H1 (cell line): ENCODE data around the gene GLMP. TPM values are rescaled to one million over a fixed set of nuclear protein-coding genes. Genes with fewer than 3 reads are reported as not detected.

ENCODE experiments used
- CTCF ChIA-PET: fragments of 300-600 bp; sonication (Branson Sonifier 250); formaldehyde crosslinking; loops from one replicate; lab custom pipeline; 2021; ENCODE audit not compliant: partially characterized antibody; lab: Charles Lee
- POLR2A ChIA-PET: fragments of 300-600 bp; sonication (Branson Sonifier 250); formaldehyde crosslinking; loops from one replicate; lab custom pipeline; 2021; ENCODE audit warnings: inconsistent platforms; ENCODE audit not compliant: partially characterized antibody; lab: Charles Lee
- DNase-seq, 2 experiments: peaks; one replicate each; pipeline versions ENCODE4 v3.0.0 to v3.0.0-alpha.2; 2010 to 2022; ENCODE audit warnings: low spot score in 2 of 2, low read depth in 1 of 2, mixed read lengths in 1 of 2
- FAIRE-seq: peaks from 2 replicates; lab custom pipeline; 2011; peaks lifted over from hg19 to GRCh38; lab: Jason Lieb, UNC
- H2AFZ ChIP-seq: 2 replicates; pipeline ENCODE4 v1.8.1; 2012; ENCODE audit warnings: low read length, inconsistent platforms
- H2AK5ac ChIP-seq: 2 replicates; pipeline ENCODE4 v1.6.1; 2013; ENCODE audit warnings: low read depth, low read length
- H2BK120ac ChIP-seq: replicated peaks from 2 replicates; pipeline ENCODE3; 2013; ENCODE audit warnings: low read depth, low read length, inconsistent platforms
- H2BK12ac ChIP-seq: 2 replicates; pipeline ENCODE4 v1.6.1; 2013; ENCODE audit warnings: low read depth, low read length
- H2BK15ac ChIP-seq: 2 replicates; pipeline ENCODE4 v1.6.1; 2013; ENCODE audit warnings: low read length
- H2BK20ac ChIP-seq: 2 replicates; pipeline ENCODE4 v1.6.1; 2013; ENCODE audit warnings: low read length
- H2BK5ac ChIP-seq: 2 replicates; pipeline ENCODE4 v1.6.1; 2013; ENCODE audit warnings: low read depth, low read length
- H3K14ac ChIP-seq: 2 replicates; pipeline ENCODE4 v1.6.1; 2013; ENCODE audit warnings: inconsistent platforms; ENCODE audit not compliant: insufficient read length
- H3K18ac ChIP-seq: 2 replicates; pipeline ENCODE4 v1.6.1; 2013; ENCODE audit warnings: low read length; ENCODE audit errors: extremely low read depth
- H3K23ac ChIP-seq: 2 replicates; pipeline ENCODE4 v1.6.1; 2013; ENCODE audit warnings: inconsistent platforms; ENCODE audit not compliant: insufficient read length
- H3K23me2 ChIP-seq: 2 replicates; pipeline ENCODE4 v1.6.1; 2013; ENCODE audit warnings: low read depth, low read length
- H3K27ac ChIP-seq: 2 replicates; pipeline ENCODE4 v1.6.1; 2011; ENCODE audit warnings: low read depth, low read length, inconsistent platforms
- H3K27me3 ChIP-seq, 4 experiments: replicated peaks in 1 of 4; 1 replicate in 1 of 4; 2 replicates in 3 of 4; pipeline versions ENCODE4 v1.6.1 to v1.8.1; 2011 to 2013; ENCODE audit warnings: low read length in 3 of 4, mild to moderate bottlenecking in 3 of 4, inconsistent platforms in 2 of 4, mixed read lengths in 2 of 4, moderate library complexity in 1 of 4; ENCODE audit not compliant: control insufficient read depth in 3 of 4, insufficient read depth in 3 of 4; ENCODE audit errors: extremely low read depth in 1 of 4
- H3K36me3 ChIP-seq, 4 experiments: 2 replicates each; pipeline versions ENCODE4 v1.6.1 to v1.8.1; 2011 to 2013; ENCODE audit warnings: mild to moderate bottlenecking in 4 of 4, low read length in 3 of 4, moderate library complexity in 2 of 4, control low read depth in 1 of 4, inconsistent platforms in 1 of 4; ENCODE audit not compliant: insufficient read depth in 4 of 4, control insufficient read depth in 2 of 4
- H3K4ac ChIP-seq: replicated peaks from 2 replicates; pipeline ENCODE3; 2013; ENCODE audit warnings: low read length, low read depth, mixed read lengths, inconsistent platforms; ENCODE audit not compliant: insufficient read length
- H3K4me1 ChIP-seq, 4 experiments: replicated peaks in 1 of 4; 1 replicate in 1 of 4; 2 replicates in 3 of 4; pipeline versions ENCODE4 v1.6.1 to v1.8.1; 2011 to 2013; ENCODE audit warnings: low read length in 3 of 4, inconsistent platforms in 2 of 4, mixed read lengths in 1 of 4; ENCODE audit not compliant: insufficient read depth in 4 of 4, control insufficient read depth in 3 of 4
- H3K4me2 ChIP-seq, 2 experiments: 2 replicates each; pipeline versions ENCODE4 v1.6.1 to v1.8.1; 2011 to 2013; ENCODE audit warnings: low read depth in 2 of 2, low read length in 2 of 2, control low read depth in 1 of 2, inconsistent platforms in 1 of 2, mild to moderate bottlenecking in 1 of 2; ENCODE audit not compliant: insufficient read depth in 1 of 2
- H3K4me3 ChIP-seq, 4 experiments: fragments of 200-600, 300-600 bp in 1 of 4; sonication (generic), shearing (Covaris generic), sonication (Bioruptor Twin) in 1 of 4; 2 replicates each; pipeline versions ENCODE4 v1.5.1 to v1.8.1; 2011 to 2016; ENCODE audit warnings: low read length in 4 of 4, low read depth in 3 of 4, control low read depth in 2 of 4, inconsistent platforms in 2 of 4, mild to moderate bottlenecking in 2 of 4, mixed read lengths in 1 of 4, moderate library complexity in 1 of 4; ENCODE audit not compliant: insufficient read depth in 2 of 4; ENCODE audit errors: extremely low read depth in 1 of 4
- H3K56ac ChIP-seq: replicated peaks from 2 replicates; pipeline ENCODE3; 2013; ENCODE audit warnings: low read depth, mild to moderate bottlenecking, mixed read lengths, low read length, inconsistent platforms; ENCODE audit not compliant: insufficient read length
- H3K79me1 ChIP-seq: 2 replicates; pipeline ENCODE4 v1.6.1; 2013; ENCODE audit warnings: low read depth, low read length, control low read depth
- H3K79me2 ChIP-seq, 2 experiments: 2 replicates each; pipeline versions ENCODE4 v1.6.1 to v1.8.1; 2012 to 2013; ENCODE audit warnings: low read length in 2 of 2, mild to moderate bottlenecking in 2 of 2, inconsistent platforms in 1 of 2; ENCODE audit not compliant: insufficient read depth in 2 of 2, control insufficient read depth in 1 of 2
- H3K9ac ChIP-seq, 4 experiments: replicated peaks in 1 of 4; 1 replicate in 1 of 4; 2 replicates in 3 of 4; pipeline versions ENCODE4 v1.6.1 to v1.8.1; 2011 to 2013; ENCODE audit warnings: low read depth in 3 of 4, low read length in 3 of 4, control low read depth in 2 of 4, mild to moderate bottlenecking in 2 of 4, moderate library complexity in 2 of 4, inconsistent platforms in 1 of 4; ENCODE audit errors: extremely low read depth in 1 of 4
- H3K9me3 ChIP-seq, 2 experiments: 2 replicates each; pipeline versions ENCODE4 v1.6.1 to v1.8.1; 2012 to 2013; ENCODE audit warnings: mild to moderate bottlenecking in 2 of 2, moderate library complexity in 2 of 2, control low read depth in 1 of 2, inconsistent platforms in 1 of 2, low read depth in 1 of 2, low read length in 1 of 2, mixed read lengths in 1 of 2; ENCODE audit not compliant: insufficient read depth in 2 of 2
- H4K20me1 ChIP-seq, 2 experiments: replicated peaks in 1 of 2; 2 replicates each; pipeline versions ENCODE3 to v1.8.1; 2011 to 2013; ENCODE audit warnings: inconsistent platforms in 2 of 2, low read length in 2 of 2, mild to moderate bottlenecking in 1 of 2; ENCODE audit not compliant: insufficient read depth in 2 of 2, control insufficient read depth in 1 of 2
- H4K5ac ChIP-seq: 2 replicates; pipeline ENCODE4 v1.6.1; 2013; ENCODE audit warnings: low read length, low read depth, mixed read lengths, inconsistent platforms; ENCODE audit not compliant: insufficient read length
- H4K8ac ChIP-seq: 2 replicates; pipeline ENCODE4 v1.8.0; 2013; ENCODE audit warnings: mild to moderate bottlenecking, moderate library complexity, low read length, inconsistent platforms; ENCODE audit not compliant: insufficient read depth; ENCODE audit errors: extremely low read depth
- H4K91ac ChIP-seq: replicated peaks from 2 replicates; pipeline ENCODE3; 2013; ENCODE audit warnings: low read length, mixed read lengths, inconsistent platforms; ENCODE audit not compliant: insufficient read length
- BACH1 ChIP-seq: IDR thresholded peaks from 2 replicates; pipeline ENCODE4 v1.6.1; 2012; ENCODE audit warnings: low read length, improper control_type of control experiment
- SIX5 ChIP-seq: IDR thresholded peaks from 2 replicates; pipeline ENCODE4 v1.6.1; 2011; ENCODE audit warnings: mild to moderate bottlenecking, low read depth, low read length
- WGBS, 2 experiments: shearing (Covaris generic) in 1 of 2; methylation state at CpG; one replicate each; pipeline versions ENCODE4 v1.1.6 to v1.1.7; 2013 to 2015; ENCODE audit warnings: low lambda C conversion rate in 2 of 2, mixed read lengths in 2 of 2, inconsistent platforms in 1 of 2, low coverage in 1 of 2, missing lambda C conversion rate in 1 of 2; ENCODE audit not compliant: insufficient replicate concordance in 2 of 2, insufficient coverage in 1 of 2, insufficient read length in 1 of 2; ENCODE audit errors: extremely low coverage in 1 of 2, missing lambda C conversion rate in 1 of 2; 5-methylcytosine and 5-hydroxymethylcytosine counted together
- polyA plus RNA-seq, 7 experiments: library from polyadenylated mRNA; depleted of rRNA in 3 of 7; stranded (reverse) in 5 of 7; unstranded in 2 of 7; fragments of >200 nt in 5 of 7; fragments of 200-250 nt in 2 of 7; gene quantifications; 1 replicate in 5 of 7; 2 replicates in 1 of 7; 4 replicates in 1 of 7; pipeline versions ENCODE4 v1.2.1 to v1.2.3, GENCODE V29; 2011 to 2013; ENCODE audit warnings: missing spikeins in 2 of 7, mixed read lengths in 2 of 7
- total RNA-seq: library from RNA; stranded (reverse); fragmentation: NEBNext Ultra II Directional; extraction: Animal tissue kit (Norgen Biotek cat#: 25700); gene quantifications from 2 replicates; pipeline ENCODE4 v1.2.1, GENCODE V29; 2021

GLMP gene
- total and polyA plus RNA-seq, 2 of the 8 experiments (the other 6 are each of a cell fraction or from before 2014, with no cell fraction given): 48.1 to 59.5 TPM

DNA sequence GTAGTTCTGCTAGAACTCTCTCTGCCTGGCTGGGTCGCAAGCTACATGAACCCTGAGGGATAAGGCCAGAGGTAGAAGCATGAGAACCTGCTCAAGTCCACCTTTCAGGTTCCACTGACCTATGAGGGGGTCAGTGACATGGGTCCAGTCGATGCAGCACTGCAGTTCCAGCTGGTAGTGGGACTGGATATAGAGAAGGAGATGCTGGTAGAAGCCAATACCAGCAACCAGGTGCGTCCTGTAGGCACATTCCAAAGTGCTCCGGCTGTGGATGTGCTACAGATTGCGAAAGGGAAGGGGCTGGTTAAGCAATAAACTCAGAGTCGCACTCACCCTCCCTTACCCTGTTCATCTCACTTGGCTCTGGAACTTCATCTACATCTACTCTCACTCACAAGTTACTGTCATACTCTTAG, 18.5 kb downstream of the GLMP start:
- Histone ChIP-seq H3K79me1 (peaks cover 10% of the 10 kb centered on the region), H4K5ac (no peak overlapping the region), H3K4me3 (no peak overlapping the region), H3K9me3 (no peaks in the 10 kb centered on the region), H2AK5ac (no peak overlapping the region), H2BK120ac (no peak overlapping the region), H2BK5ac (no peak overlapping the region), H2BK15ac (no peak overlapping the region), H3K56ac (no peak overlapping the region), H3K4ac (no peak overlapping the region), H4K8ac (no peak overlapping the region; the same call in 1 of the 2 replicates), H3K27me3 (no peaks in the 10 kb centered on the region), H3K4me1 (peaks cover 0 to 4% (median 1%) of the 10 kb centered on the region in 4 experiments; a peak in 2 of 7 replicates), H3K23me2 (peaks cover 5% of the 10 kb centered on the region), H2BK12ac (no peak overlapping the region), H4K20me1 (peaks cover 5 to 22% of the 10 kb centered on the region in 2 experiments), H3K4me2 (no peak overlapping the region), H3K9ac (no peak overlapping the region), H2BK20ac (no peak overlapping the region), H3K36me3 (peaks cover 41 to 72% (median 67%) of the 10 kb centered on the region in 4 experiments), H3K79me2 (peaks cover 23 to 34% of the 10 kb centered on the region in 2 experiments), H2AFZ (no peak overlapping the region), H3K27ac (no peak overlapping the region), H3K14ac (no peak overlapping the region), H3K18ac (no peak overlapping the region), H4K91ac (no peak overlapping the region), H3K23ac (no peak overlapping the region)
- FAIRE-seq: no peak
- CTCF ChIA-PET: interaction anchor here (1.3 to 1.9 kb wide), 4 partner anchors 12 to 311 kb away, joined by 4 to 9 read pairs (median 4); no protein-coding TSS in a partner anchor
- POLR2A ChIA-PET: interaction anchor here (0.9 to 17.4 kb wide), 5 partner anchors 15 to 44 kb away, joined by 3 to 221 read pairs (median 4); partner anchors contain the start of genes BGLAP, GLMP, PAQR6 and VHLL
- no peak for DNase-seq
- WGBS, 2 experiments: 85% methylated on average over 6 of the region's 6 CpGs; no CpG with 5 or more reads in 1 of the 2 experiments
- TF ChIP-seq BACH1 (no peak), SIX5 (no peak)
